ENCODE measurements around the gene MBD3L4.
"Not testable (repeated sequence)": the region's sequence is repeated elsewhere in the genome, so short reads cannot be mapped to it uniquely, and the experiment has no call there.

- not testable (repeated sequence) for TF ChIP-seq CTCF, POLR2A, POLR2AphosphoS5 (IDR thresholded peaks at IDR 0.05)
Observed at GRCh38 chr19:7028790-7029189, 11.2 kb downstream of the MBD3L4 start.
